Naive thymus-derived CD4-positive, alpha-beta T cell (primary cell): ENCODE data around the gene KDM2A. TPM values are rescaled to one million over a fixed set of nuclear protein-coding genes. Genes with fewer than 3 reads are reported as not detected.

ENCODE experiments used
- ATAC-seq: fragments of 150-1000 bp; cut with Tn5 transposase; 2 replicates; pipeline ENCODE4 v1.10.0; 2021; ENCODE audit warnings: mild to moderate bottlenecking, moderate library complexity
- CTCF ChIA-PET: fragments of 350-600 bp; sonication (Branson Sonifier 250); formaldehyde crosslinking; loops from one replicate; lab custom pipeline; 2021; ENCODE audit warnings: antibody characterized with exemption; lab: Charles Lee
- POLR2A ChIA-PET: fragments of 350-600 bp; sonication (Branson Sonifier 250); formaldehyde crosslinking; loops from one replicate; lab custom pipeline; 2021; ENCODE audit warnings: antibody characterized with exemption, inconsistent platforms; lab: Charles Lee
- DNase-seq, 9 donors: peaks; one replicate each; pipeline versions ENCODE4 v3.0.0 to v3.0.0-alpha.2; 2020 to 2022; ENCODE audit warnings: mixed read lengths in 1 of 9
- H3K27ac ChIP-seq: one replicate; pipeline ENCODE4 v1.7.0; 2013; ENCODE audit warnings: mild to moderate bottlenecking, low read depth, low read length, moderate library complexity
- H3K27me3 ChIP-seq, 2 donors: one replicate each; pipeline ENCODE4 v1.7.0; 2013; ENCODE audit warnings: low read length in 2 of 2, mild to moderate bottlenecking in 2 of 2, moderate library complexity in 2 of 2; ENCODE audit not compliant: control insufficient read depth in 2 of 2, insufficient read depth in 2 of 2
- H3K36me3 ChIP-seq, 3 experiments: 1 replicate in 2 of 3; 2 replicates in 1 of 3; pipeline ENCODE4 v1.7.0; 2013; ENCODE audit warnings: low read length in 3 of 3, mild to moderate bottlenecking in 3 of 3, moderate library complexity in 1 of 3; ENCODE audit not compliant: insufficient read depth in 3 of 3, control insufficient read depth in 2 of 3
- H3K4me1 ChIP-seq, 2 donors: one replicate each; pipeline ENCODE4 v1.7.0; 2013; ENCODE audit warnings: low read length in 2 of 2, mild to moderate bottlenecking in 2 of 2, moderate library complexity in 1 of 2; ENCODE audit not compliant: control insufficient read depth in 2 of 2, insufficient read depth in 2 of 2
- H3K4me3 ChIP-seq: 2 replicates; pipeline ENCODE4 v1.7.0; 2013; ENCODE audit warnings: mild to moderate bottlenecking, low read length
- H3K9me3 ChIP-seq, 3 experiments: 1 replicate in 2 of 3; 2 replicates in 1 of 3; pipeline ENCODE4 v1.7.0; 2013; ENCODE audit warnings: low read length in 3 of 3; ENCODE audit not compliant: control insufficient read depth in 2 of 3
- H3K27ac Mint-ChIP-seq, 9 donors: one replicate each; pipeline ENCODE4 v1.8.0; 2020 to 2022; ENCODE audit warnings: mixed read lengths in 9 of 9, mild to moderate bottlenecking in 8 of 9, moderate library complexity in 5 of 9, inconsistent platforms in 2 of 9
- H3K27me3 Mint-ChIP-seq, 5 donors: one replicate each; pipeline ENCODE4 v1.8.0; 2021 to 2022; ENCODE audit warnings: mixed read lengths in 5 of 5, mild to moderate bottlenecking in 1 of 5
- H3K36me3 Mint-ChIP-seq, 5 donors: one replicate each; pipeline ENCODE4 v1.8.0; 2020 to 2022; ENCODE audit warnings: mixed read lengths in 5 of 5, mild to moderate bottlenecking in 3 of 5, inconsistent platforms in 1 of 5
- H3K4me1 Mint-ChIP-seq, 7 donors: one replicate each; pipeline ENCODE4 v1.8.0; 2020 to 2022; ENCODE audit warnings: mixed read lengths in 7 of 7, mild to moderate bottlenecking in 3 of 7, inconsistent platforms in 1 of 7
- H3K4me3 Mint-ChIP-seq, 10 donors: one replicate each; pipeline ENCODE4 v1.8.0; 2020 to 2022; ENCODE audit warnings: mild to moderate bottlenecking in 10 of 10, mixed read lengths in 10 of 10, moderate library complexity in 6 of 10, inconsistent platforms in 2 of 10
- H3K9me3 Mint-ChIP-seq, 11 donors: one replicate each; pipeline ENCODE4 v1.8.0; 2020 to 2022; ENCODE audit warnings: mixed read lengths in 11 of 11, mild to moderate bottlenecking in 4 of 11, inconsistent platforms in 1 of 11, moderate library complexity in 1 of 11
- intact Hi-C, 2 donors: fragments of 100-400 bp; cut with micrococcal nuclease; formaldehyde crosslinking; loops; one replicate each; pipeline ENCODE4 v1.15.1; 2023
- polyA plus RNA-seq, 2 donors: library from polyadenylated mRNA; unstranded; fragments of 300-500 nt; fragmentation: Illumina TruSeq; gene quantifications; one replicate each; pipeline ENCODE4 v1.2.3, GENCODE V29; 2021
- total RNA-seq, 6 experiments: library from RNA in 5 of 6; stranded (reverse) in 5 of 6; gene quantifications; 1 replicate in 5 of 6; 2 replicates in 1 of 6; pipeline ENCODE4 v1.2.3 and lab custom pipeline; 2021 to 2026

KDM2A gene
- total and polyA plus RNA-seq, 7 experiments from 2014 or later: 8.7 to 298 (median 223) TPM

GRCh38 chr11:67266449-67267187 is 147.6 kb downstream of the KDM2A start, which contains the start of gene GRK2:
TSS of gene GRK2 (plus strand) at chr11:67266473. CDS start at chr11:67266700, 227 bp downstream.
- POLR2A ChIA-PET: interaction anchor here (0.8 to 15.1 kb wide), 8 partner anchors 9 to 86 kb away, joined by 3 to 729 read pairs (median 10); partner anchors contain the start of genes ANKRD13D and POLD4
- ATAC-seq (peak; percentile 35), DNase-seq (peak in 1 of 9 donors; percentile 24)
- peaks cover 0 to 12% (median 5%) of the 10 kb centered on the region in 3 experiments for H3K36me3 ChIP-seq
- Mint-ChIP-seq H3K36me3 (peaks cover 0 to 42% (median 18%) of the 10 kb centered on the region in 5 donors), H3K4me3 (peak within 1 kb of the TSS; percentile 93 to 99 (median 98)), H3K9me3 (no peaks in the 10 kb centered on the region), H3K27ac (peak within 1 kb of the TSS; percentile 91 to 100 (median 97)), H3K27me3 (no peaks in the 10 kb centered on the region), H3K4me1 (peaks cover 30 to 80% (median 66%) of the 10 kb centered on the region in 7 donors)
- CTCF ChIA-PET: interaction anchor here (1.5 to 3.8 kb wide), 5 partner anchors 10 to 79 kb away, joined by 3 to 24 read pairs (median 13); partner anchors contain the start of gene ANKRD13D
- H3K27ac ChIP-seq: peak within 1 kb of the TSS; percentile 93
- intact Hi-C loops: loop anchor here (1.0 to 5.0 kb wide), 4 partner anchors 22 to 241 kb away; partner anchors contain the start of genes ANKRD13D (in 1 of the 2), CDK2AP2 (in 1 of the 2) and PITPNM1 (in 1 of the 2)
- H3K9me3 ChIP-seq: no peaks in the 10 kb centered on the region
- peak within 1 kb of the TSS; percentile 94 for H3K4me3 ChIP-seq
- peaks cover 50 to 63% of the 10 kb centered on the region in 2 donors for H3K4me1 ChIP-seq
- no peaks in the 10 kb centered on the region for H3K27me3 ChIP-seq

- no peak for ATAC-seq
- peak in 4 of 9 donors; percentile 32 to 43 (median 39) for DNase-seq
- Histone ChIP-seq H3K36me3 (peaks cover 0 to 12% (median 5%) of the 10 kb centered on the region in 3 experiments), H3K27me3 (no peaks in the 10 kb centered on the region), H3K4me1 (peaks cover 57 to 63% of the 10 kb centered on the region in 2 donors), H3K27ac (peak overlapping the region; percentile 93), H3K9me3 (no peaks in the 10 kb centered on the region), H3K4me3 (peak overlapping the region; percentile 94)
- CTCF ChIA-PET: interaction anchor here (0.9 to 3.8 kb wide), 7 partner anchors 9 to 78 kb away, joined by 3 to 24 read pairs (median 8); partner anchors contain the start of gene ANKRD13D
- Mint-ChIP-seq H3K4me3 (peak overlapping the region; percentile 93 to 99 (median 98)), H3K27ac (peak overlapping the region; percentile 91 to 100 (median 97)), H3K27me3 (no peaks in the 10 kb centered on the region), H3K36me3 (peaks cover 0 to 47% (median 18%) of the 10 kb centered on the region in 5 donors), H3K4me1 (peaks cover 32 to 83% (median 66%) of the 10 kb centered on the region in 7 donors), H3K9me3 (no peaks in the 10 kb centered on the region)
- POLR2A ChIA-PET: interaction anchor here (0.7 to 15.1 kb wide), 17 partner anchors 8 to 198 kb away, joined by 3 to 729 read pairs (median 5); partner anchors contain the start of genes ANKRD13D, POLD4, PPP1CA and SSH3
- intact Hi-C loops: loop anchor here (1.0 to 5.0 kb wide), 4 partner anchors 10 to 240 kb away; partner anchors contain the start of genes ANKRD13D (in 1 of the 2), CDK2AP2 (in 1 of the 2) and PITPNM1 (in 1 of the 2)
Observed at GRCh38 chr11:67267188-67268080, 148.4 kb downstream of the KDM2A start.

- Mint-ChIP-seq H3K4me1 (peaks cover 28 to 83% (median 66%) of the 10 kb centered on the region in 7 donors), H3K36me3 (peaks cover 0 to 51% (median 18%) of the 10 kb centered on the region in 5 donors), H3K9me3 (no peaks in the 10 kb centered on the region), H3K27ac (peak overlapping the region; percentile 91 to 100 (median 97)), H3K27me3 (no peaks in the 10 kb centered on the region), H3K4me3 (peak overlapping the region; percentile 93 to 99 (median 98))
- DNase-seq: peak in 8 of 9 donors; percentile 48 to 69 (median 57)
- peak; percentile 50 for ATAC-seq
- H3K27ac ChIP-seq: peak overlapping the region; percentile 93
- H3K4me3 ChIP-seq: peak overlapping the region; percentile 94
- peaks cover 0 to 21% (median 5%) of the 10 kb centered on the region in 3 experiments for H3K36me3 ChIP-seq
- H3K27me3 ChIP-seq: no peaks in the 10 kb centered on the region
- intact Hi-C loops: loop anchor here (1.0 to 5.0 kb wide), 3 partner anchors 9 to 239 kb away; partner anchors contain the start of genes CDK2AP2 (in 1 of the 2) and PITPNM1 (in 1 of the 2)
- ChIA-PET CTCF (interaction anchor here (0.9 to 3.8 kb wide), 8 partner anchors 8 to 77 kb away, joined by 3 to 24 read pairs (median 6); partner anchors contain the start of gene ANKRD13D), POLR2A (interaction anchor here (0.6 to 15.1 kb wide), 20 partner anchors 7 to 197 kb away, joined by 3 to 729 read pairs (median 4); partner anchors contain the start of genes ANKRD13D, PPP1CA and SSH3)
- peaks cover 59 to 63% of the 10 kb centered on the region in 2 donors for H3K4me1 ChIP-seq
- H3K9me3 ChIP-seq: no peaks in the 10 kb centered on the region
Observed at GRCh38 chr11:67268081-67268961, 149.3 kb downstream of the KDM2A start.

GRCh38 chr11:67268962-67269268 is 149.9 kb downstream of the KDM2A start:
- no peak for ATAC-seq
- ChIA-PET POLR2A (interaction anchor here (0.6 to 15.1 kb wide), 11 partner anchors 17 to 140 kb away, joined by 3 to 729 read pairs (median 4); partner anchors contain the start of genes ANKRD13D, RAD9A and SSH3), CTCF (interaction anchor here (1.0 to 3.8 kb wide), 5 partner anchors 8 to 51 kb away, joined by 3 to 24 read pairs (median 4); partner anchors contain the start of gene ANKRD13D)
- Mint-ChIP-seq H3K4me1 (peaks cover 28 to 82% (median 70%) of the 10 kb centered on the region in 7 donors), H3K9me3 (no peaks in the 10 kb centered on the region), H3K27ac (peak overlapping the region in 8 of 9 donors; percentile 93 to 100 (median 97)), H3K27me3 (no peaks in the 10 kb centered on the region), H3K4me3 (peak overlapping the region; percentile 93 to 99 (median 98)), H3K36me3 (peaks cover 0 to 51% (median 18%) of the 10 kb centered on the region in 5 donors)
- intact Hi-C loops: loop anchor here (1.0 to 5.0 kb wide), 3 partner anchors 8 to 238 kb away; partner anchors contain the start of genes CDK2AP2 (in 1 of the 2) and PITPNM1 (in 1 of the 2)
- Histone ChIP-seq H3K27ac (peak overlapping the region; percentile 93), H3K4me3 (peak overlapping the region; percentile 94), H3K36me3 (peaks cover 0 to 21% (median 5%) of the 10 kb centered on the region in 3 experiments), H3K4me1 (peaks cover 65 to 66% of the 10 kb centered on the region in 2 donors), H3K27me3 (no peaks in the 10 kb centered on the region), H3K9me3 (no peaks in the 10 kb centered on the region)
- no peak for DNase-seq
